HCT116 (cell line): ENCODE data around the gene ZBTB8A. TPM values are rescaled to one million over a fixed set of nuclear protein-coding genes. Genes with fewer than 3 reads are reported as not detected.

ENCODE experiments used
- ATAC-seq: fragments of 200-7000 bp; cut with Tn5 transposase; 2 replicates; pipeline ENCODE4 v1.9.1; 2020; ENCODE audit warnings: mild to moderate bottlenecking, moderate library complexity
- BruUV-seq: library from RNA; stranded (reverse); fragments of 400-500 nt; replicated peaks from 2 replicates; lab custom pipeline; 2021; lab: Mats Ljungman, UMichigan
- CTCF ChIA-PET: fragments of 300-600 bp; sonication (Branson Sonifier 250); formaldehyde crosslinking; loops from one replicate; lab custom pipeline; 2021; ENCODE audit warnings: antibody characterized with exemption; lab: Charles Lee
- POLR2A ChIA-PET: fragments of 300-600, 350-600 bp; sonication (Branson Sonifier 250); formaldehyde crosslinking; loops from one replicate; lab custom pipeline; 2021; ENCODE audit warnings: antibody characterized with exemption; lab: Charles Lee
- RAD21 ChIA-PET, 2 experiments: fragments of 300-600 bp; sonication (Branson Sonifier 250); formaldehyde crosslinking; loops; one replicate each; lab custom pipeline; 2023; ENCODE audit warnings: low total read pairs in 2 of 2; ENCODE audit not compliant: uncharacterized antibody in 2 of 2, unreplicated experiment in 2 of 2, low non-redundant PET in 1 of 2; lab: Charles Lee
- DNase-seq: peaks from one replicate; pipeline ENCODE4 v3.0.0-alpha.2; 2010; ENCODE audit warnings: low read depth, low spot score
- H2AFZ ChIP-seq: fragments of 200-600 bp; shearing (Covaris generic), sonication (generic); 2 replicates; pipeline ENCODE4 v1.6.1; 2017; ENCODE audit warnings: low read depth, mixed run types, mixed read lengths, antibody characterized with exemption, low read length; ENCODE audit not compliant: poor library complexity, severe bottlenecking
- H3K27ac ChIP-seq: 2 replicates; pipeline ENCODE4 v1.5.1; 2012; ENCODE audit warnings: low read depth, low read length
- H3K27me3 ChIP-seq: fragments of 200-600 bp; sonication (generic); 2 replicates; pipeline ENCODE4 v1.6.1; 2016; ENCODE audit warnings: mixed run types, low read length, mixed read lengths; ENCODE audit not compliant: insufficient read depth
- H3K36me3 ChIP-seq, 2 experiments: fragments of 200-500 bp in 1 of 2; fragments of 200-600 bp in 1 of 2; sonication (Bioruptor generic) in 1 of 2; sonication (generic) in 1 of 2; 2 replicates each; pipeline versions ENCODE4 v1.5.1 to v1.6.1; 2014 to 2016; ENCODE audit warnings: low read length in 2 of 2, inconsistent platforms in 1 of 2, mixed read lengths in 1 of 2, mixed run types in 1 of 2; ENCODE audit not compliant: insufficient read depth in 2 of 2, control insufficient read depth in 1 of 2
- H3K4me1 ChIP-seq, 2 experiments: fragments of 200-600 bp in 1 of 2; sonication (generic) in 1 of 2; 2 replicates each; pipeline versions ENCODE4 v1.5.1 to v1.6.1; 2012 to 2017; ENCODE audit warnings: low read length in 2 of 2, inconsistent platforms in 1 of 2, mild to moderate bottlenecking in 1 of 2, mixed read lengths in 1 of 2, mixed run types in 1 of 2, moderate library complexity in 1 of 2; ENCODE audit not compliant: insufficient read depth in 2 of 2, control insufficient read depth in 1 of 2
- H3K4me2 ChIP-seq: fragments of 200-600 bp; sonication (generic); 2 replicates; pipeline ENCODE4 v1.6.1; 2017; ENCODE audit warnings: mixed run types, low read length, mixed read lengths
- H3K4me3 ChIP-seq, 2 experiments: fragments of 200-600 bp in 1 of 2; sonication (generic) in 1 of 2; replicated peaks in 1 of 2; 2 replicates each; pipeline ENCODE4 v1.5.1; 2011 to 2016; ENCODE audit warnings: low read length in 2 of 2, control low read depth in 1 of 2, low read depth in 1 of 2, mild to moderate bottlenecking in 1 of 2, mixed read lengths in 1 of 2, mixed run types in 1 of 2
- H3K79me2 ChIP-seq: fragments of 200-600 bp; sonication (generic); 2 replicates; pipeline ENCODE4 v1.6.1; 2017; ENCODE audit warnings: mild to moderate bottlenecking, mixed run types, low read length, moderate library complexity, mixed read lengths; ENCODE audit not compliant: insufficient read depth
- H3K9ac ChIP-seq: fragments of 200-600 bp; sonication (generic); 2 replicates; pipeline ENCODE4 v1.6.1; 2016; ENCODE audit warnings: low read length, mixed read lengths
- H3K9me2 ChIP-seq: fragments of 200-600 bp; sonication (generic), shearing (Covaris generic); 2 replicates; pipeline ENCODE4 v1.6.1; 2017; ENCODE audit warnings: mixed run types, mild to moderate bottlenecking, moderate library complexity; ENCODE audit not compliant: insufficient read depth
- H3K9me3 ChIP-seq, 2 experiments: fragments of 200-500 bp in 1 of 2; fragments of 200-600 bp in 1 of 2; sonication (Bioruptor generic) in 1 of 2; sonication (generic) in 1 of 2; 2 replicates each; pipeline ENCODE4 v1.6.1; 2014 to 2017; ENCODE audit warnings: low read length in 2 of 2, mixed read lengths in 2 of 2, inconsistent platforms in 1 of 2, low read depth in 1 of 2, mild to moderate bottlenecking in 1 of 2, mixed run types in 1 of 2, moderate library complexity in 1 of 2; ENCODE audit not compliant: control insufficient read depth in 1 of 2, insufficient read depth in 1 of 2
- H4K20me1 ChIP-seq: fragments of 200-600 bp; sonication (generic), shearing (Covaris generic); 2 replicates; pipeline ENCODE4 v1.6.1; 2017; ENCODE audit warnings: mixed run types, mild to moderate bottlenecking, moderate library complexity; ENCODE audit not compliant: insufficient read depth
- ATF3 ChIP-seq: IDR thresholded peaks from 2 replicates; pipeline ENCODE4 v1.6.1; 2012
- CTCF ChIP-seq, 3 experiments: fragments of 200-600 bp in 1 of 3; sonication (generic) in 1 of 3; IDR thresholded peaks in 2 of 3; conservative IDR thresholded peaks in 1 of 3; 2 replicates each; pipeline ENCODE4 v1.5.1; 2012 to 2017; ENCODE audit warnings: low read depth in 2 of 3, low read length in 2 of 3, antibody characterized with exemption in 1 of 3, borderline replicate concordance in 1 of 3, control low read depth in 1 of 3, mild to moderate bottlenecking in 1 of 3, mixed read lengths in 1 of 3, mixed run types in 1 of 3, moderate library complexity in 1 of 3; ENCODE audit not compliant: insufficient read depth in 1 of 3
- EGR1 ChIP-seq: IDR thresholded peaks from 2 replicates; pipeline ENCODE4 v1.6.1; 2012; ENCODE audit warnings: low read depth
- EZH2 ChIP-seq: fragments of 200-600 bp; sonication (generic); IDR thresholded peaks from 2 replicates; pipeline ENCODE4 v1.6.1; 2017; ENCODE audit warnings: antibody characterized with exemption, mixed run types
- JUND ChIP-seq: IDR thresholded peaks from 2 replicates; pipeline ENCODE4 v1.6.1; 2012
- SP1 ChIP-seq: IDR thresholded peaks from 2 replicates; pipeline ENCODE4 v1.6.1; 2012; ENCODE audit warnings: low read depth
- ZBTB33 ChIP-seq: IDR thresholded peaks from 2 replicates; pipeline ENCODE4 v1.6.1; 2011; ENCODE audit warnings: mild to moderate bottlenecking, low read length, moderate library complexity; ENCODE audit not compliant: insufficient replicate concordance; ENCODE audit errors: extremely low read depth
- ZNF274 ChIP-seq: fragments of 200-500 bp; sonication (Bioruptor generic); IDR thresholded peaks from 2 replicates; pipeline ENCODE4 v1.6.1; 2014; ENCODE audit warnings: mild to moderate bottlenecking, low read depth, low read length, inconsistent platforms
- intact Hi-C: fragments of 100-400 bp; cut with micrococcal nuclease; formaldehyde crosslinking; loops from 2 replicates; pipeline ENCODE4 v1.10.0; 2022
- total RNA-seq: library from RNA; stranded (reverse); gene quantifications from one replicate; pipeline ENCODE4 v1.2.1, GENCODE V29; 2021; ENCODE audit not compliant: unreplicated experiment

Gene ZBTB8A
- total RNA-seq, 1 experiment from 2014 or later, result 9.7 TPM

- POLR2A ChIA-PET, result no interaction called here
- Histone ChIP-seq H3K79me2 (no peaks in the 10 kb centered on the region; the same call in 1 of the 2 replicates), H3K9me3 (no peaks in the 10 kb centered on the region), H4K20me1 (no peaks in the 10 kb centered on the region), H3K9me2 (no peaks in the 10 kb centered on the region), H3K4me3 (no peak overlapping the region), H3K27ac (no peak overlapping the region), H3K9ac (no peak overlapping the region), H3K4me2 (no peak overlapping the region), H3K36me3 (no peaks in the 10 kb centered on the region), H3K4me1 (no peaks in the 10 kb centered on the region), H3K27me3 (no peaks in the 10 kb centered on the region), H2AFZ (no peak overlapping the region)
- no TSS peak for BruUV-seq
- CTCF ChIA-PET, result no interaction called here
- TF ChIP-seq CTCF (IDR thresholded peaks at IDR 0.05 in 2 of 3, conservative IDR thresholded peaks at IDR 0.05 in 1 of 3; ENCODE audit: borderline replicate concordance in 1 of 3, insufficient read depth in 1 of 3, low read depth in 2 of 3, low read length in 2 of 3) (no peak), ZNF274 (no peak), ZBTB33 (no peak), EZH2 (no peak), JUND (no peak), ATF3 (no peak), EGR1 (no peak), SP1 (no peak)
- RAD21 ChIA-PET, result no interaction called here
- ATAC-seq, result no peak
- DNase-seq, result no peak
- intact Hi-C loops, result no loop called here
Measured at GRCh38 chr1:32568929-32569328, 29.7 kb downstream of the ZBTB8A start.
